Upper lobe of right lung (tissue), 1 donor: Measurements from ENCODE around the gene ASTN2. TPM values are rescaled to one million over a fixed set of nuclear protein-coding genes. Genes with fewer than 3 reads are reported as not detected.

ENCODE experiments used
- ATAC-seq: fragments of 200-7000 bp; cut with Tn5 transposase; one replicate; pipeline ENCODE4 v1.9.1; 2020; ENCODE audit warnings: mild to moderate bottlenecking, moderate library complexity
- DNase-seq: peaks from one replicate; pipeline ENCODE4 v3.0.0-alpha.2; 2020
- H3K27ac ChIP-seq: fragments of 200-600 bp; one replicate; pipeline ENCODE4 v1.8.0; 2022
- H3K27me3 ChIP-seq: fragments of 200-600 bp; one replicate; pipeline ENCODE4 v1.8.0; 2022; ENCODE audit warnings: mild to moderate bottlenecking
- H3K36me3 ChIP-seq: fragments of 200-600 bp; one replicate; pipeline ENCODE4 v1.8.0; 2022
- H3K4me1 ChIP-seq: fragments of 200-600 bp; one replicate; pipeline ENCODE4 v1.8.0; 2022
- H3K4me3 ChIP-seq: fragments of 200-600 bp; one replicate; pipeline ENCODE4 v1.8.0; 2022; ENCODE audit warnings: mild to moderate bottlenecking
- H3K9me3 ChIP-seq: fragments of 200-600 bp; one replicate; pipeline ENCODE4 v1.8.0; 2022
- CTCF ChIP-seq: fragments of 200-600 bp; IDR thresholded peaks from one replicate; pipeline ENCODE4 v1.8.0; 2022; ENCODE audit warnings: antibody characterized with exemption
- intact Hi-C: fragments of 100-400 bp; cut with DNase I; formaldehyde crosslinking; loops from one replicate; pipeline ENCODE4 v1.11.0; 2022
- total RNA-seq: library from RNA; stranded (reverse); fragmentation: NEBNext Ultra II Directional; extraction: Animal tissue kit (Norgen Biotek cat#: 25700); gene quantifications from one replicate; pipeline ENCODE4 v1.2.1, GENCODE V29; 2021
- donor health status: DM: no; HTN: yes; CAD: no; lungs with severe emphysema.

The ASTN2 gene
- total RNA-seq, 1 donor from 2014 or later: 3.8 TPM

GRCh38 chr9:117224695-117225094 is 190.2 kb downstream of the ASTN2 start:
- no peak overlapping the region for H3K4me3 ChIP-seq
- TF ChIP-seq CTCF: no peak
- H3K27ac ChIP-seq: no peak overlapping the region
- DNase-seq: no peak
- H3K27me3 ChIP-seq: no peaks in the 10 kb centered on the region
- H3K9me3 ChIP-seq: no peaks in the 10 kb centered on the region
- intact Hi-C loops: no loop called here
- no peaks in the 10 kb centered on the region for H3K36me3 ChIP-seq
- no peak for ATAC-seq
- no peaks in the 10 kb centered on the region for H3K4me1 ChIP-seq

- intact Hi-C loops: no loop called here
- no peak for ATAC-seq
Measured at GRCh38 chr9:117218951-117219350, 195.9 kb downstream of the ASTN2 start.

GRCh38 chr9:117214416-117214815 is 200.4 kb downstream of the ASTN2 start:
- Histone ChIP-seq H3K27me3 (no peaks in the 10 kb centered on the region), H3K36me3 (no peaks in the 10 kb centered on the region), H3K4me1 (no peaks in the 10 kb centered on the region), H3K4me3 (no peak overlapping the region), H3K9me3 (no peaks in the 10 kb centered on the region), H3K27ac (no peak overlapping the region)
- no peak for DNase-seq
- no peak for ATAC-seq
- intact Hi-C loops: no loop called here
- TF ChIP-seq CTCF: no peak

More at GRCh38 chr9:117218951-117219350, 195.9 kb downstream of the ASTN2 start:
- Histone ChIP-seq H3K4me3 (no peak overlapping the region), H3K4me1 (no peaks in the 10 kb centered on the region), H3K27me3 (no peaks in the 10 kb centered on the region), H3K9me3 (no peaks in the 10 kb centered on the region), H3K27ac (no peak overlapping the region), H3K36me3 (no peaks in the 10 kb centered on the region)
- no peak for TF ChIP-seq CTCF
- DNase-seq: no peak

GRCh38 chr9:117211280-117211679 is 203.6 kb downstream of the ASTN2 start:
- H3K9me3 ChIP-seq: no peaks in the 10 kb centered on the region
- H3K4me1 ChIP-seq: no peaks in the 10 kb centered on the region
- no peaks in the 10 kb centered on the region for H3K36me3 ChIP-seq
- no peaks in the 10 kb centered on the region for H3K27me3 ChIP-seq
- no peak for ATAC-seq
- DNase-seq: no peak
- no peak overlapping the region for H3K27ac ChIP-seq
- no peak overlapping the region for H3K4me3 ChIP-seq
- intact Hi-C loops: no loop called here
- TF ChIP-seq CTCF: no peak

GRCh38 chr9:117205806-117206205 is 209.1 kb downstream of the ASTN2 start:
- no peak for TF ChIP-seq CTCF
- no peaks in the 10 kb centered on the region for H3K4me1 ChIP-seq
- no peak overlapping the region for H3K27ac ChIP-seq
- DNase-seq (no peak), ATAC-seq (no peak)
- H3K36me3 ChIP-seq: no peaks in the 10 kb centered on the region
- H3K9me3 ChIP-seq: no peaks in the 10 kb centered on the region
- intact Hi-C loops: no loop called here
- no peaks in the 10 kb centered on the region for H3K27me3 ChIP-seq
- H3K4me3 ChIP-seq: no peak overlapping the region

GRCh38 chr9:117204971-117205370 is 209.9 kb downstream of the ASTN2 start:
- TF ChIP-seq CTCF: no peak
- ATAC-seq: no peak
- no peaks in the 10 kb centered on the region for H3K4me1 ChIP-seq
- no peak for DNase-seq
- no peak overlapping the region for H3K27ac ChIP-seq
- no peaks in the 10 kb centered on the region for H3K36me3 ChIP-seq
- no peak overlapping the region for H3K4me3 ChIP-seq
- H3K27me3 ChIP-seq: no peaks in the 10 kb centered on the region
- no peaks in the 10 kb centered on the region for H3K9me3 ChIP-seq
- intact Hi-C loops: no loop called here
